Aorta (tissue), 5 donors: ENCODE measurements around the gene METTL15. TPM values are rescaled to one million over a fixed set of nuclear protein-coding genes. Genes with fewer than 3 reads are reported as not detected.
"Not testable (repeated sequence)": the region's sequence is repeated elsewhere in the genome, so short reads cannot be mapped to it uniquely, and the experiment has no call there.

Experiments
- ATAC-seq: fragments of 200-7000 bp; cut with Tn5 transposase; one replicate; pipeline ENCODE4 v1.9.1; 2022; ENCODE audit warnings: moderate library complexity; ENCODE audit not compliant: low FRiP score
- DNase-seq, 2 donors: peaks; one replicate each; pipeline ENCODE4 v3.0.0-alpha.2; 2020
- H3K27ac ChIP-seq, 2 donors: one replicate each; pipeline ENCODE4 v1.5.1; 2013; ENCODE audit warnings: low read length in 2 of 2, mild to moderate bottlenecking in 2 of 2, moderate library complexity in 2 of 2, control low read depth in 1 of 2, inconsistent platforms in 1 of 2, low read depth in 1 of 2
- H3K27me3 ChIP-seq, 2 donors: one replicate each; pipeline ENCODE4 v1.6.1; 2013; ENCODE audit warnings: control low read depth in 1 of 2, low read length in 1 of 2, mild to moderate bottlenecking in 1 of 2, moderate library complexity in 1 of 2; ENCODE audit not compliant: insufficient read depth in 2 of 2, control insufficient read depth in 1 of 2
- H3K36me3 ChIP-seq, 2 donors: one replicate each; pipeline ENCODE4 v1.6.1; 2013; ENCODE audit warnings: control low read depth in 1 of 2, low read length in 1 of 2, mild to moderate bottlenecking in 1 of 2; ENCODE audit not compliant: insufficient read depth in 2 of 2, control insufficient read depth in 1 of 2
- H3K4me1 ChIP-seq, 2 donors: one replicate each; pipeline ENCODE4 v1.6.1; 2013; ENCODE audit warnings: low read length in 2 of 2, control low read depth in 1 of 2, mild to moderate bottlenecking in 1 of 2, moderate library complexity in 1 of 2; ENCODE audit not compliant: insufficient read depth in 2 of 2, control insufficient read depth in 1 of 2
- H3K4me3 ChIP-seq, 2 donors: one replicate each; pipeline ENCODE4 v1.5.1; 2013; ENCODE audit warnings: low read length in 2 of 2, control low read depth in 1 of 2, mild to moderate bottlenecking in 1 of 2
- H3K9me3 ChIP-seq: one replicate; pipeline ENCODE4 v1.6.1; 2013; ENCODE audit warnings: mild to moderate bottlenecking, low read length; ENCODE audit not compliant: control insufficient read depth
- whole genome bisulfite sequencing, 2 donors: extraction: QIAGEN DNeasy Blood & Tissue Kit; methylation state at CpG; one replicate each; pipeline ENCODE4 v1.1.7; 2013; 5-methylcytosine and 5-hydroxymethylcytosine counted together
- intact Hi-C, 2 donors: fragments of 100-400 bp; cut with DNase I; formaldehyde crosslinking; loops; one replicate each; pipeline versions ENCODE4 v1.14.2 to v1.15.0; 2022
- long read RNA-seq, 2 donors: library from polyadenylated mRNA; unstranded; transcript quantifications; one replicate each; pipeline ENCODE4 v2.0.0, GENCODE V29; 2020 to 2021
- polyA plus RNA-seq, 2 donors: library from polyadenylated mRNA; stranded (reverse); fragments of 200-250 nt; gene quantifications; one replicate each; pipeline ENCODE4 v1.2.3, GENCODE V29; 2013
- total RNA-seq, 2 donors: library from RNA; stranded (reverse); fragmentation: NEBNext Ultra II Directional; extraction: Animal tissue kit (Norgen Biotek cat#: 25700); gene quantifications; one replicate each; pipeline ENCODE4 v1.2.1, GENCODE V29; 2021
- donor health status: healthy with polysubstance abuse.
- donor health status: Bipolar disorder and iron deficiency.
- donor health status: DM: no; HTN: no; CAD: no.
- donor health status: DM: no; HTN: no; CAD: no.
- donor health status: DM: yes; HTN: yes; CAD: no.

Gene METTL15, protein sequence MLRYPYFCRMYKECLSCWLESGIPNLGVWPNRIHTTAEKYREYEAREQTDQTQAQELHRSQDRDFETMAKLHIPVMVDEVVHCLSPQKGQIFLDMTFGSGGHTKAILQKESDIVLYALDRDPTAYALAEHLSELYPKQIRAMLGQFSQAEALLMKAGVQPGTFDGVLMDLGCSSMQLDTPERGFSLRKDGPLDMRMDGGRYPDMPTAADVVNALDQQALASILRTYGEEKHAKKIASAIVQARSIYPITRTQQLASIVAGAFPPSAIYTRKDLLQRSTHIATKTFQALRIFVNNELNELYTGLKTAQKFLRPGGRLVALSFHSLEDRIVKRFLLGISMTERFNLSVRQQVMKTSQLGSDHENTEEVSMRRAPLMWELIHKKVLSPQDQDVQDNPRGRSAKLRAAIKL
- total RNA-seq (10 to 100 TPM; 16.3 to 19.2 TPM), polyA plus RNA-seq (1 to 10 TPM; 2.4 to 4.6 TPM)
- long read RNA-seq, donor 1, partial matches to known transcripts = 1 of 11 reads
- long read RNA-seq, donor 1, other reads (novel, unspliced or antisense) = 10 of 11 reads
- long read RNA-seq, donor 2, partial matches to known transcripts = 3 of 16 reads
- long read RNA-seq, donor 2, other reads (novel, unspliced or antisense) = 13 of 16 reads

DNA sequence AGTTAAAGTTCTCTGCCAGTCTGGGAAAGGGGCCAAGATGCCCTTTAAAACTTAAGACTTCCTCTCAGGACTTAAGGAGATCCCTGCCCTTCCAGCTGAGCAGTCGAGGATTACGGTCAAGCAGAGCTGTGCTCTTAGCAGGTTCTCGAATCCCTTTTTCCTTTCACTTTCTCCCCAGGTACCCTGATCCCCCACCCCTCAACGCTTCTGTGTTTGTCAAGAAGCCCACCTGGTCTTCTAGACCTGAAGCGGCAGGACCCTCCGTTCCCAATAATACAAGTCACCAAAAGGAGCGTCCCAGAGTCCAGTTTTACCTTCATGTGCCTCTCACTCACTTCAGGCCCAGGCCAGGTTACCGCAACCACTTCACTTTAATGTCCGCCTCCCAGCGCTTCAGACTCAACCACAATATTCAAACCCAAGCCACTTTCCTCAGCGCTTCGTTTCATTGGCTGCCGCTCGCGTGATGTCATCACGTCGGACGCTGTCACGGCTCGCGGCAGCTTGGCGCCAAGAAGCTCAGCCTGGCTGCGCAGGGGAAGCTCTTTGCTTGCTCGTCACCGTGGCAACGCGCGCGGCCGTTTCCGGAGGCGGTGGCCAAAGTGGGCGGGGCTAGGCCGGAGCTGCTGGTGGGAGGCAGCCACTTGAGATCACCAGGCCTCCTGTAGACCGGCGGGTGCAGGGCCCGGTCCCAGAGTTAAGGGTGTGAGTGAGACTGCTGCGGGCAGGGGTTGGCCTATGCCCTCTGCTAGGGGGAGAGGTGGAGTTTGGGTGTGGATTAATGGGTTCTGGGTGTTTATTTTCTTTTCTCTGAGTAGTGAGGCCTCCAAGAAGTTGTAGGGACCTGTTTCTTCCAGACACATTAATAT lies at the start of gene METTL15, which contains the start of gene KIF18A:
METTL15 (plus strand) TSS at position 639 of the 869 bp plus-strand sequence. CDS start 4,947 bp downstream, outside the sequence.
KIF18A (minus strand) TSS at position 407 of the 869 bp plus-strand sequence. CDS start 10,209 bp downstream, outside the sequence.
- intact Hi-C loops = loop anchor here in 1 of 2 donors (10.0 kb wide), 1 partner anchor 413 kb away; no protein-coding TSS in a partner anchor
- peak; percentile 100 for DNase-seq

DNA sequence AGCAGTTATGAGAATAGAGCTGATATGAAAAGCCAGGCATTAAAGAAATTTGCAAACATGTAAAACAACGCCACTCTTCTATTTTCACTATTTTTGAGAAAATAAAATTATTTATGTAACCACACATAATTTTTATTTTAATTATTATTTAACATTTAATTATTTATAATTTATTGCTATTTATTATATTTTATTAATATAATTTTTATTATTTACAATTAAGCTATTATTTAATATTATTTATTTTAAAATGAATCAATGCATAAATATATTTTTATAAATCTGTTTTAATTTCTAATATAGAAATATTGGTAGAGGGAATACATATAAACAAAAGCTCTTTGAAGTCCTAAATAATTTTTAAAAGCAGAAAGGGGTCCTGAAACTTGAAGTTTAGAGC lies 36.9 kb upstream of the METTL15 start:
- Histone ChIP-seq H3K4me3 (no peak overlapping the region), H3K9me3 (no peaks in the 10 kb centered on the region), H3K36me3 (no peaks in the 10 kb centered on the region), H3K27me3 (no peaks in the 10 kb centered on the region), H3K4me1 (no peaks in the 10 kb centered on the region), H3K27ac (no peak overlapping the region)
- WGBS, 2 donors = 97 to 100% methylated on average over 1 of the region's 1 CpG
- intact Hi-C loops = no loop called here
- ATAC-seq = no peak
- DNase-seq = no peak

More for the DNA sequence above, at the start of gene METTL15, which contains the start of gene KIF18A:
- H3K27me3 ChIP-seq = no peaks in the 10 kb centered on the region
- peak within 1 kb of the TSS; percentile 51 to 59 for H3K4me3 ChIP-seq
- H3K4me1 ChIP-seq = peaks cover 0 to 2% of the 10 kb centered on the region in 2 donors
- peak within 1 kb of the TSS; percentile 60 to 63 for H3K27ac ChIP-seq
- ATAC-seq = peak; percentile 99
- WGBS, 2 donors = 0% methylated on average over 37 to 38 of the region's 38 CpGs
- H3K9me3 ChIP-seq = no peaks in the 10 kb centered on the region
- H3K36me3 ChIP-seq = no peaks in the 10 kb centered on the region

DNA sequence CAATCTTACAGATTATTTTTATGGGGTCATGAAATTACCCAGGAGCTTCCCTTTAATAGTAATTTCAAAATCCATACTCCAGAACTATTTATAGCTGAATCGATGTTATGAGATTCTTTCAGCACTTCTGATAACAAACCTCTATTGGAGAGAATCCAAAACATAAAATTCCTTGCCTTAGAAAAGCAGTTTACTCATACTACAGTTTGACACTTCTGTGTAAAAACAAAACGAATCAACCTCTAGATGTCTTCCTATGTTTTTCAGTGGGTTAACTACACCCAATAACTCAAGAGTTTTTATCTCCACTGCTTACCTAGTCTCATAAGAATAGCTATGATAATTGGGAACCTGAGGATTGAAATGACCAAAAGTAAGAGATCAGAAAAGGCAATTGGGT lies 35.9 kb upstream of the METTL15 start:
- ATAC-seq (no peak), DNase-seq (no peak)
- Histone ChIP-seq H3K4me3 (no peak overlapping the region), H3K27me3 (no peaks in the 10 kb centered on the region), H3K9me3 (no peaks in the 10 kb centered on the region), H3K36me3 (no peaks in the 10 kb centered on the region), H3K4me1 (no peaks in the 10 kb centered on the region), H3K27ac (no peak overlapping the region)
- intact Hi-C loops = no loop called here
- 10 to 12% methylated on average over 2 of the region's 2 CpGs for WGBS, 2 donors

DNA sequence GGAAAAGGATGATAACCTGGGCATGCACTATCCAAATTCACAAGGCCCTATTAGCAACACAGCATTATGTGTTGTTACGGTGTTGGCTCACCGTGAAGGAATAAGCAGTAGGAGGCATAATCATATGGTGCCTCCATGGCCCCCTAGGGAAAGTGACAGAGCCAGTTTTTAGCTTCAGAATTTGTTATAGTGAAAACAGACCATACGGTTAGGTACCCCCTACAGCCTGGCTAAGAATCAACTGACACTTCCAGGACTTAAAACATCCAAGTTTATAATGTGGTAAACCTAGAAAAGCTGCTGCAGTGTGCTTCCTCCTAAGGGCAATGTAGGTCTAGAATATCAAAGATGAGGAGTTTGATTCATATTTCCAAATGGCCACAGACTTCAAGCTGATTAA lies 30.7 kb upstream of the METTL15 start:
- intact Hi-C loops = no loop called here

DNA sequence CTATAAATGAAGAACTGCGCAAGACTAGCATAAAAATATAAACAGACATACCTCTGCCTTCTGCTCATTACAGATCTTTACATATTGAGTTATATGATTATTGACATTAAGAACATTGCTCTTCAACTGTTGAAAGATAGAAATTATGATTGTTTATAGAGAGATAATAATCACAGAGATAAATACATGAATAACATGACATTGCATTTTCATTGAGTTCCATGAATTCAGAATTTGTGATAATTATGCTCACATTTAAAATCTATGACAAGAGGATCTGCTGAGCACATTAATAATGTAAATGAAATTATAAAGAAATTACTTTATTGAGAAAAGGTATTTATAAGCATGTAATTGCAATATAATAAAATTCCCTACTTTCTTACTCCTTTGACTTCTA lies 25.1 kb upstream of the METTL15 start:
- Histone ChIP-seq H3K9me3 (no peaks in the 10 kb centered on the region), H3K4me1 (no peaks in the 10 kb centered on the region), H3K36me3 (no peaks in the 10 kb centered on the region), H3K27ac (no peak overlapping the region), H3K27me3 (no peaks in the 10 kb centered on the region), H3K4me3 (no peak overlapping the region)
- intact Hi-C loops = no loop called here
- ATAC-seq (no peak), DNase-seq (no peak)
- 100% methylated on average over 1 of the region's 1 CpG for WGBS, 2 donors

More for the DNA sequence above, 30.7 kb upstream of the METTL15 start:
- ATAC-seq = no peak
- H3K27ac ChIP-seq = no peak overlapping the region
- no peaks in the 10 kb centered on the region for H3K9me3 ChIP-seq
- 85 to 94% methylated on average over 3 of the region's 3 CpGs for WGBS, 2 donors
- no peaks in the 10 kb centered on the region for H3K27me3 ChIP-seq
- DNase-seq = no peak
- no peaks in the 10 kb centered on the region for H3K36me3 ChIP-seq
- no peak overlapping the region for H3K4me3 ChIP-seq
- H3K4me1 ChIP-seq = no peaks in the 10 kb centered on the region

DNA sequence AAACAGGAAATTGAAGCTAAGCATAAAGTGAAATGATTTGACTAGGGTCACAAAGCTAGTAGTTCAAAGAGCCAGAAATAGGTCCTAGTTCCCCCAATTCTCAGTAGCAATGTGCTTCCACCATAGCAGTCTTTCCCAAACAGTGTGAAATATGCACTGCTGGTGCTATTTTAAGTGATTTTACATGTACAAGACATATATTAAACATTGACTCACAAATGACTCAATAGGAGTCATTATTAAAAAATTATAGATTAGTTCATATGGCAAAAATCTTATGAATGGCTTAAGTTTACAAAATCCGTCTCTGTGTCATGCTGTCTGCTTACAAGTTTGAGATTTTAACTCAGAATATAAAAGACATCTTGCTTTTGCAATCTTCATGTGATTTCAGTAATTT lies 21.6 kb upstream of the METTL15 start:
- WGBS, 2 donors = 63 to 67% methylated on average over 1 of the region's 1 CpG
- Histone ChIP-seq H3K9me3 (no peaks in the 10 kb centered on the region), H3K4me3 (no peak overlapping the region), H3K27me3 (no peaks in the 10 kb centered on the region), H3K27ac (no peak overlapping the region), H3K36me3 (no peaks in the 10 kb centered on the region), H3K4me1 (no peaks in the 10 kb centered on the region)
- intact Hi-C loops = no loop called here
- ATAC-seq (no peak), DNase-seq (no peak)

DNA sequence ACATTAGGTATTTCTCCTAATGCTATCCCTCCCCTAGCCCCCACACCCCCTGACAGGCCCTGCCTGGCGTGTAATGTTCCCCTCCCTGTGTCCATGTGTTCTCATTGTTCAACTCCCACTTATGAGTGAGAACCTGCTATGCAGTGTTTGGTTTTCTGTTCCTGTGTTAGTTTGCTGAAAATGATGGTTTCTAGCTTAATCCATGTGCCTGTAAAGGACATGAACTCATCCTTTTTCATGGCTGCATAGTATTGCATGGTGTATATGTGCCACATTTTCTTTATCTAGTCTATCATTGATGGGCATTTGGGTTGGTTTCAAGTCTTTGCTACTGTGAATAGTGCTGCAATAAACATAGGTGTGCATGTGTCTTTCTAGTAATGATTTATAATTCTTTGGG lies 21.0 kb upstream of the METTL15 start:
- H3K4me1 ChIP-seq, DNase-seq, H3K36me3 ChIP-seq, H3K9me3 ChIP-seq, ATAC-seq, H3K27me3 ChIP-seq, H3K4me3 ChIP-seq, H3K27ac ChIP-seq, intact Hi-C loops: not testable (repeated sequence)
- 95 to 100% methylated on average over 1 of the region's 1 CpG for WGBS, 2 donors

DNA sequence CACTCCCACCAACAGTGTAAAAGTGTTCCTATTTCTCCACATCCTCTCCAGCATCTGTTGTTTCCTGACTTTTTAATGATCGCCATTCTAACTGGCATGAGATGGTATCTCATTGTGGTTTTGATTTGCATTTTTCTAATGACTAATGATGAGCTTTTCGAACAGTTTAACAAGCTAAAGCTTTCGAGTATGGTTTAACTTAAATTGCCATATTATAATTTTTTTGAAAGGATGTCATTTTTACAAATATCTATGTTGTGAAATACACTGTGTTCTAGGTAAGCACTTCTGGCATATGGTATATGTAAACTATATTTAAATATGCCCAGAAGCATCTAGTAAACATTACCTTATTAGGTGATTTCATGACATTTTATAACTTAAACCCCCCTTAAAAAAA lies 20.5 kb upstream of the METTL15 start:
- intact Hi-C loops, DNase-seq, H3K36me3 ChIP-seq, H3K4me3 ChIP-seq, ATAC-seq, H3K4me1 ChIP-seq, H3K27me3 ChIP-seq, H3K9me3 ChIP-seq, H3K27ac ChIP-seq: not testable (repeated sequence)
- WGBS, 2 donors = 93 to 99% methylated on average over 3 of the region's 3 CpGs
